Spleen (tissue), 11 donors: ENCODE measurements around the gene RNF26. TPM values are rescaled to one million over a fixed set of nuclear protein-coding genes. Genes with fewer than 3 reads are reported as not detected.

Source experiments
- DNase-seq: peaks from one replicate; pipeline ENCODE4 v3.0.0-alpha.2; 2020
- H3K27ac ChIP-seq, 8 donors: fragments of 200-600 bp; sonication (generic) in 7 of 8; 1 replicate in 4 of 8; 2 replicates in 4 of 8; pipeline versions ENCODE4 v1.5.0 to v1.8.0; 2016 to 2021; ENCODE audit warnings: inconsistent platforms in 4 of 8, mild to moderate bottlenecking in 4 of 8, moderate library complexity in 1 of 8
- H3K27me3 ChIP-seq, 7 donors: fragments of 200-600 bp; sonication (generic) in 6 of 7; replicated peaks in 1 of 7; 1 replicate in 4 of 7; 2 replicates in 3 of 7; pipeline versions ENCODE4 v1.5.0 to v1.8.0; 2016 to 2021; ENCODE audit warnings: inconsistent platforms in 3 of 7, mild to moderate bottlenecking in 1 of 7
- H3K36me3 ChIP-seq, 6 donors: fragments of 200-600 bp; sonication (generic) in 5 of 6; 1 replicate in 4 of 6; 2 replicates in 2 of 6; pipeline versions ENCODE4 v1.5.0 to v1.8.0; 2016 to 2021; ENCODE audit warnings: inconsistent platforms in 2 of 6
- H3K4me1 ChIP-seq, 6 donors: fragments of 200-600 bp; sonication (generic) in 5 of 6; 1 replicate in 3 of 6; 2 replicates in 3 of 6; pipeline versions ENCODE4 v1.5.0 to v1.8.0; 2016 to 2021; ENCODE audit warnings: inconsistent platforms in 3 of 6
- H3K4me3 ChIP-seq, 8 donors: fragments of 200-600 bp; sonication (generic) in 7 of 8; 1 replicate in 4 of 8; 2 replicates in 4 of 8; pipeline versions ENCODE4 v1.5.0 to v1.8.0; 2016 to 2021; ENCODE audit warnings: inconsistent platforms in 4 of 8, mild to moderate bottlenecking in 4 of 8, moderate library complexity in 2 of 8
- H3K9me3 ChIP-seq, 8 donors: fragments of 200-600 bp; sonication (generic) in 7 of 8; 1 replicate in 4 of 8; 2 replicates in 4 of 8; pipeline versions ENCODE4 v1.5.0 to v1.8.0; 2016 to 2021; ENCODE audit warnings: inconsistent platforms in 4 of 8
- CTCF ChIP-seq, 11 experiments: fragments of 200-600 bp in 7 of 11; fragments of 450-650 bp in 4 of 11; sonication (generic) in 4 of 11; IDR thresholded peaks in 8 of 11; conservative IDR thresholded peaks in 3 of 11; 1 replicate in 7 of 11; 2 replicates in 4 of 11; pipeline versions ENCODE4 v1.4.0 to v1.8.0; 2016 to 2021; ENCODE audit warnings: antibody characterized with exemption in 11 of 11, inconsistent platforms in 4 of 11, mild to moderate bottlenecking in 1 of 11
- POLR2A ChIP-seq, 3 donors: fragments of 450-650 bp; IDR thresholded peaks; one replicate each; pipeline ENCODE4 v1.5.1; 2017; ENCODE audit warnings: antibody characterized with exemption in 3 of 3, mild to moderate bottlenecking in 1 of 3
- POLR2AphosphoS5 ChIP-seq, 3 donors: sonication (generic); formaldehyde crosslinking; IDR thresholded peaks; one replicate each; pipeline ENCODE4 v1.5.1; 2017; ENCODE audit warnings: antibody characterized with exemption in 3 of 3
- WGBS, 5 donors: extraction: QIAGEN DNeasy Blood & Tissue Kit in 3 of 5; methylation state at CpG; one replicate each; pipeline versions ENCODE4 v1.1.5 to v1.1.7; 2013 to 2018; 5-methylcytosine and 5-hydroxymethylcytosine counted together
- intact Hi-C: fragments of 100-400 bp; cut with DNase I; formaldehyde crosslinking; loops from one replicate; pipeline ENCODE4 v1.15.0; 2023; ENCODE audit warnings: low total_unique reads
- polyA plus RNA-seq, 3 donors: library from polyadenylated mRNA; stranded (reverse); fragments of 200-250 nt; gene quantifications; one replicate each; pipeline ENCODE4 v1.2.1, GENCODE V29; 2013
- total RNA-seq, 7 donors: library from RNA; depleted of rRNA in 3 of 7; stranded (reverse); fragments of >200 nt in 3 of 7; fragmentation: NEBNext Ultra II Directional in 4 of 7; extraction: Animal tissue kit (Norgen Biotek cat#: 25700) in 4 of 7; gene quantifications; one replicate each; pipeline versions ENCODE4 v1.1.0 to v1.2.1, GENCODE V29; 2016 to 2021
- donor health status: healthy with polysubstance abuse.
- donor health status: DM: no; HTN: no; CAD: no; lungs with moderate emphysema.
- donor health status: DM: no; HTN: no; CAD: no.
- donor health status: Bipolar disorder and iron deficiency.
- donor health status: healthy.
- donor health status: DM: no; HTN: no; CAD: no.
- donor health status: DM: yes; HTN: yes; CAD: no.

The RNF26 gene
- total and polyA plus RNA-seq, 10 donors: 8.6 to 18.2 (median 15.0) TPM

GRCh38 chr11:119344291-119345010 lies 10.1 kb downstream of the RNF26 start:
- no peak for TF ChIP-seq CTCF (IDR thresholded peaks at IDR 0.05 in 8 of 11, conservative IDR thresholded peaks at IDR 0.05 in 3 of 11)
- no peak for TF ChIP-seq POLR2AphosphoS5 (IDR thresholded peaks at IDR 0.05)
- no peak for TF ChIP-seq POLR2A (IDR thresholded peaks at IDR 0.05)
- Histone ChIP-seq H3K36me3 (no peaks in the 10 kb centered on the region), H3K4me1 (peaks cover 17 to 30% (median 28%) of the 10 kb centered on the region in 6 donors), H3K4me3 (no peak overlapping the region), H3K9me3 (no peaks in the 10 kb centered on the region), H3K27ac (no peak overlapping the region), H3K27me3 (peaks cover 6 to 78% (median 13%) of the 10 kb centered on the region in 7 donors)
- peak; percentile 70 for DNase-seq
- intact Hi-C loops: no loop called here
- WGBS, 5 donors: 59 to 90% (median 81%) methylated on average over 8 to 14 of the region's 14 CpGs

- intact Hi-C loops: no loop called here
- Histone ChIP-seq H3K27me3 (peaks cover under 1 to 69% (median 3%) of the 10 kb centered on the region in 7 donors), H3K4me1 (peaks cover 11 to 17% (median 16%) of the 10 kb centered on the region in 6 donors), H3K36me3 (no peaks in the 10 kb centered on the region), H3K4me3 (no peak overlapping the region), H3K27ac (no peak overlapping the region), H3K9me3 (no peaks in the 10 kb centered on the region)
- TF ChIP-seq POLR2A (IDR thresholded peaks at IDR 0.05) (no peak), POLR2AphosphoS5 (IDR thresholded peaks at IDR 0.05) (no peak), CTCF (IDR thresholded peaks at IDR 0.05 in 8 of 11, conservative IDR thresholded peaks at IDR 0.05 in 3 of 11) (no peak)
- 78 to 90% (median 84%) methylated on average over 11 to 12 of the region's 12 CpGs for WGBS, 5 donors
- DNase-seq: peak; percentile 62
Observed at GRCh38 chr11:119345685-119346084, 11.4 kb downstream of the RNF26 start.

GRCh38 chr11:119346605-119347004 lies 12.3 kb downstream of the RNF26 start, which contains the start of gene MFRP:
Gene MFRP (minus strand): TSS chr11:119346705. CDS start chr11:119346513, 192 bp downstream.
- intact Hi-C loops: no loop called here
- H3K4me1 ChIP-seq: peaks cover 1 to 8% (median 7%) of the 10 kb centered on the region in 6 donors
- WGBS, 5 donors: 46 to 85% (median 58%) methylated on average over 5 to 6 of the region's 6 CpGs
- DNase-seq: peak; percentile 38
- H3K27me3 ChIP-seq: peaks cover 0 to 65% (median 3%) of the 10 kb centered on the region in 7 donors
- no peaks in the 10 kb centered on the region for H3K36me3 ChIP-seq
- H3K27ac ChIP-seq: no peak within 1 kb of the TSS
- no peak for TF ChIP-seq POLR2AphosphoS5 (IDR thresholded peaks at IDR 0.05)
- TF ChIP-seq POLR2A (IDR thresholded peaks at IDR 0.05): no peak
- TF ChIP-seq CTCF (IDR thresholded peaks at IDR 0.05 in 8 of 11, conservative IDR thresholded peaks at IDR 0.05 in 3 of 11): no peak
- no peaks in the 10 kb centered on the region for H3K9me3 ChIP-seq
- no peak within 1 kb of the TSS for H3K4me3 ChIP-seq

- no peak overlapping the region for H3K4me3 ChIP-seq
- H3K9me3 ChIP-seq: no peaks in the 10 kb centered on the region
- no peaks in the 10 kb centered on the region for H3K36me3 ChIP-seq
- H3K27me3 ChIP-seq: peaks cover 0 to 65% (median 2%) of the 10 kb centered on the region in 7 donors
- intact Hi-C loops: no loop called here
- DNase-seq: no peak
- TF ChIP-seq POLR2AphosphoS5 (IDR thresholded peaks at IDR 0.05): no peak
- no peak for TF ChIP-seq POLR2A (IDR thresholded peaks at IDR 0.05)
- no peak for TF ChIP-seq CTCF (IDR thresholded peaks at IDR 0.05 in 8 of 11, conservative IDR thresholded peaks at IDR 0.05 in 3 of 11)
- WGBS, 5 donors: 65 to 83% (median 74%) methylated on average over 2 of the region's 2 CpGs
- peaks cover 0 to 2% (median under 1%) of the 10 kb centered on the region in 6 donors for H3K4me1 ChIP-seq
- no peak overlapping the region for H3K27ac ChIP-seq
Observed at GRCh38 chr11:119347242-119347641, 12.9 kb downstream of the RNF26 start.
